Gastroesophageal sphincter (tissue), 3 donors: ENCODE data around the gene PGBD4.

ENCODE experiments used
- EP300 ChIP-seq: sonication (generic); formaldehyde crosslinking; IDR thresholded peaks from one replicate; pipeline ENCODE4 v1.6.1; 2017; ENCODE audit warnings: antibody characterized with exemption, mild to moderate bottlenecking
- POLR2AphosphoS5 ChIP-seq: sonication (generic); formaldehyde crosslinking; IDR thresholded peaks from one replicate; pipeline ENCODE4 v1.6.1; 2017; ENCODE audit warnings: antibody characterized with exemption
- TF ChIP-seq, protein P1 (sequence below), 4 experiments: fragments of 200-600 bp in 2 of 4; fragments of 450-650 bp in 2 of 4; sonication (generic) in 1 of 4; IDR thresholded peaks; one replicate each; pipeline ENCODE4 v1.5.1; 2017 to 2019; ENCODE audit warnings: antibody characterized with exemption in 4 of 4, mild to moderate bottlenecking in 2 of 4, moderate library complexity in 2 of 4

DNA sequence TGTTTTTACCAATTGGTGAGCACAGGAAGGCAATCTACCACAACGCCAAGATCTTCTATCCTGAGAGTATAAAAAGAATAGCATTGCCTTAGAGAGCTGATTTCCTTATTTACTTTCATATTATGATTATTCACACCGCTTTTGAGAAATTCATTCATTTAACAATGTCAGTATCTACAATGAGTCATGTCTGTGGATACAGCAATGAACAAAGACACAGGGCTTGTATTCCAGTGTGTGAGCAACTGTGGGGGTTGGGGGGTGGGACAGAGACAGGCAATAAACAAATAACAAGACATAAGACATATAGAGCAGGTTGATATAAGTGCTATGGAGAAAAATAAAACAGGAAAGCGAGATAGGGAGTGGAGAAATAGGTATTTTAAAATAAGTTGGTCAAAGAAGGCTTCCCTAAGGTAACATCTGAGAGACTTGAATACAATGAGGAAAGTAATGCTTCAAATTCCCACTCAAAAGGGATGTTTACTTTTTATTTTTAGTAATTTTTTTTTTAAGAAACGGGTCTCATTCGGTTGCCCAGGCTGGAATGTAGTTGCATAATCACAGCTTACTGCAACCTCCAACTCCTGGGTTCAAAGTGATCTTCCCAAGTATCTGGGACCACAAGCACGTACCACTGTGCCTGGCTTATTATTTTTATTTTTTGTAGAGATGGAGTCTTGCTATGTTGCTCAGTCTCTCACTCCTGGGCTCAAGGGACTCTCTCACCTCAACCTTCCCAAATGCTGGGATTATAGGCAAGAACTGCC lies 45.7 kb downstream of the PGBD4 start:
- TF ChIP-seq, protein P1, sequence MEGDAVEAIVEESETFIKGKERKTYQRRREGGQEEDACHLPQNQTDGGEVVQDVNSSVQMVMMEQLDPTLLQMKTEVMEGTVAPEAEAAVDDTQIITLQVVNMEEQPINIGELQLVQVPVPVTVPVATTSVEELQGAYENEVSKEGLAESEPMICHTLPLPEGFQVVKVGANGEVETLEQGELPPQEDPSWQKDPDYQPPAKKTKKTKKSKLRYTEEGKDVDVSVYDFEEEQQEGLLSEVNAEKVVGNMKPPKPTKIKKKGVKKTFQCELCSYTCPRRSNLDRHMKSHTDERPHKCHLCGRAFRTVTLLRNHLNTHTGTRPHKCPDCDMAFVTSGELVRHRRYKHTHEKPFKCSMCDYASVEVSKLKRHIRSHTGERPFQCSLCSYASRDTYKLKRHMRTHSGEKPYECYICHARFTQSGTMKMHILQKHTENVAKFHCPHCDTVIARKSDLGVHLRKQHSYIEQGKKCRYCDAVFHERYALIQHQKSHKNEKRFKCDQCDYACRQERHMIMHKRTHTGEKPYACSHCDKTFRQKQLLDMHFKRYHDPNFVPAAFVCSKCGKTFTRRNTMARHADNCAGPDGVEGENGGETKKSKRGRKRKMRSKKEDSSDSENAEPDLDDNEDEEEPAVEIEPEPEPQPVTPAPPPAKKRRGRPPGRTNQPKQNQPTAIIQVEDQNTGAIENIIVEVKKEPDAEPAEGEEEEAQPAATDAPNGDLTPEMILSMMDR (IDR thresholded peaks at IDR 0.05): no peak
- TF ChIP-seq EP300 (no peak), POLR2AphosphoS5 (no peak)
